HG03354 (cell line): ENCODE measurements around the gene ERI3.
"Not testable (repeated sequence)": the region's sequence is repeated elsewhere in the genome, so short reads cannot be mapped to it uniquely, and the experiment has no call there.

Experiments used
- ATAC-seq: cut with Tn5 transposase; IDR thresholded peaks from one replicate; pipeline ENCODE4 v1.9.1; 2021; ENCODE audit warnings: mild to moderate bottlenecking; ENCODE audit not compliant: unreplicated experiment, poor library complexity, severe bottlenecking

The ERI3 gene

GRCh38 chr1:44221769-44222168 is 133.3 kb downstream of the ERI3 start:
- no peak for ATAC-seq

GRCh38 chr1:44220755-44221154 is 134.3 kb downstream of the ERI3 start:
- no peak for ATAC-seq

DNA sequence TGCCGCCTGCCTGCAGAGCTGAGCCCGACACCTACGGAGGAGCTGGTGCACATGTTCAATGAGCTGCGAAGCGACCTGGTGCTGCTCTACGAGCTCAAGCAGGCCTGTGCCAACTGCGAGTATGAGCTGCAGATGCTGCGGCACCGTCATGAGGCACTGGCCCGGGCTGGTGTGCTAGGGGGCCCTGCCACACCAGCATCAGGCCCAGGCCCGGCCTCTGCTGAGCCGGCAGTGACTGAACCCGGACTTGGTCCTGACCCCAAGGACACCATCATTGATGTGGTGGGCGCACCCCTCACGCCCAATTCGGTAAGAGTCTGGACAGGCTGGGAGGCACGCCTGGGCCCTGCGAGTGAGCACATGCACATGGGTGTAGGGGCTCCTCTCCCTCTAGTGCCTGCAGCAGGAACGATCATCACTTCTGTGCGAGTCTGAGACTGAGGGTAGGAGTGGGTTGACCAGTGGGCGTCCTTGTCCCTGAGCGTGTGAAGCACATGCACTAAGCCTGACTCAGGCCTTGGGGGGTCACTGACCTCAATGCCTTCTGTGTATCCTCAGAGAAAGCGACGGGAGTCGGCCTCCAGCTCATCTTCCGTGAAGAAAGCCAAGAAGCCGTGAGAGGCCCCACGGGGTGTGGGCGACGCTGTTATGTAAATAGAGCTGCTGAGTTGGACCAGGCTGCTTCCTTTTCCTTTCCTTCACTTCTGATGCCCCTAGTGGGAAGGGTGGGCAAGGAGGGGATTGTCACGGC is 134.9 kb downstream of the ERI3 start:
- no peak for ATAC-seq

GRCh38 chr1:44219301-44219626 is 135.8 kb downstream of the ERI3 start:
- no peak for ATAC-seq

GRCh38 chr1:44218503-44219300 is 136.4 kb downstream of the ERI3 start:
- ATAC-seq, result no peak

DNA sequence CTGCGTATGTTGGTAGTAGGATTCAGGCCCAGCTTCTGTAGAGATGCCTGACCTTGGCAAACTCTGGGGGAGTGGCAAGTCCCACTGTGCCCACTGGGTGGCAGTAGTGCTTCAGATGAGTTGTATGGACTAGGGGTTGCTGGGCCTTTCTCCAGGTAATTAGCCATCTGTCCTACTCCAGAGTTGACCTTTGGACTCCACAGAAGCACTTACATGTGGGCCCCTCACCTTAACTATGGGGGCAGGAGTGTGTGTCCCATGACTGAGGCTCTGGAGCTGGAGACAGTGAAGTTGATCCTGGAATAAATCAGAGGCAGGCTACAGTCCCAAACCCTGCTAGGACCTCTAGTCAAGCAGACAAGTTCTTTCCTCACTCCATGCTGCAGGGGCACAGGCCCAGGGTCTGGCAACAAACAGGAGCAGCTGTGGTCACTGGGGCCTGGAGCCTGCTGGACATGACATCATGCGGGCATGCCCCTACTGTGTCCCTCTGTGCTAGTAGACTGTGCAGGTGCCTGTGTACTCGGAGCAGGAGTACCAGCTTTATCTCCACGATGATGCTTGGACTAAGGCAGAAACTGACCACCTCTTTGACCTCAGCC is 137.1 kb downstream of the ERI3 start:
- ATAC-seq, result peak; percentile 44

GRCh38 chr1:44213222-44214112 is 141.6 kb downstream of the ERI3 start, which contains the start of gene DMAP1:
TSS of gene DMAP1 (plus strand) at chr1:44213471. CDS start at chr1:44213754, 283 bp downstream.
- ATAC-seq, result peak; percentile 77

DNA sequence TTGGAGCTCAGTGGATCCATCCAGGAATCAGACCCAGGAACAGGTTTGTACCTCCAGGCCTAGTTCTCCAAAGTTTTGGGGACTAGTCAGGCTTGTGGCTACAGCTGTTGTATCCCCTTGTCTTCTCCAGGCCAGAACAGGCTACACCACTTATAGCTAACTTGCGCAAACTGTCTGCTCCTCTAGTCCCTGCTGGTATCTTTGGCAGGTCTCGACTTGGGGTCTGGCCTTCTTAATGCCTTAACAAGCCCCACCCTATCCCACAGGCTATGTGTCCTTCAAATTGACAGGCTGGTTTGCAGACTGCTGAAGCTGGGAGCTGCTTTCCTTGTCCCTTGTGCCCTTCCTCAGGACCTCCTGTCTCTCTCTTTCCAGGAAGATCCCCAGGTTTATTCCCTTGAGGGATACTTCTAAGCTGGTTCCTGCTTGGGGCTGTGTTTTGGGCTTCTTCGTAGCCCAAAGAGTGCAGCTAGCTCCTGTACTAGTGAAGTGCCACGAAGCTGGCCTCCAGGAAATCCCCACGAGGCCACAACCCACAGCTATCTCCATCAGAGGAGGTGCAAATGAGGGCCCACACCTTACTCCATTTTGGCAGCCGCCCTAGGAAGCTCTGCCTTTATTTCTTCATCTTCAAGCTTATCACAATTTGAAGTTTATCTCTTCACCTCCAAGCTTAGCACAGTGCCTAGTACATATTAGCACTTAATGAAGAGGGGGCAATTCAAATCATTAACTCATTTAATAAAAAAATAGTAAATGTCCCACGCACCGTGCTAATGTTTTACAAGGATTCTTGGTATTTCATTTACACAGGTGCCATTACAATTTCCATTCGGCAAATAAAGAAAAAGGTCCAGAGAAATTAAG is 142.5 kb downstream of the ERI3 start:
- peak; percentile 14 for ATAC-seq

DNA sequence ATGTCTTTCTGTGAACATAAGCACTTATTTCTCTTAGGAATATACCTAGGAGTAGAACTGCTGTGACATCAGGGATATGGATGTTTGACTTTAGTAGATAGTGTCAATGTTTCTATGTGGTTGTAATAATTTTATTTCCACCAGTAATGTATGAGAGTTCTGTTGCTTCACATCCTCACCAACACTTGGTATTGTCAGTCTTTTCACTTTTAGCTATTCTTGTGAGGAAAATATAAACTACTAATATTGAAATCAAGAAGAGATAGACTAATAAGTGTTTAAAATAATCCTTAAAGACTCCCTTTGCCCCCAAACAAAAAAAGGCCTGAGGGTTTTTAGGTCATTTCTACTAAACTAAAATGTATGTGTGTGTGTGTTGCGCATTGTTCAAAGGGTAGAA is 144.5 kb downstream of the ERI3 start:
- no peak for ATAC-seq

DNA sequence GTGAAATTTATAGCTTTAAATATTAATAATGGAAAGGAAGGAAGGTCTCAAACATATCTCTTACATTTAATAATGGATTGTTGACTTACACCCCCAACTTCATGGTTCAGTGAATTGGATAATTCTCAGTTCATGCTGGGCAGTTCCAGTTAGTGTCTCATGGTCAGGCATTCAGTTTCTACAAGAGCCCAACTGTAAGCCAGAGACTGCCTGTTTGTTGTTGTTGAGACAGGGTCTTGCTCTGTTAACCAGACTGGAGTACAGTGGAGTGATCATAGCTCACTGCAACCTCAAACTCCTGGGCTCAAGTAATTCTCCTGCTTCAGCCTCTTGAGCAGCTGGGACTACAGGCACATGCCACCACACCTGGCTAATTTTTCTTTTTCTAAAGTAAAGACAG is 146.8 kb downstream of the ERI3 start:
- no peak for ATAC-seq

DNA sequence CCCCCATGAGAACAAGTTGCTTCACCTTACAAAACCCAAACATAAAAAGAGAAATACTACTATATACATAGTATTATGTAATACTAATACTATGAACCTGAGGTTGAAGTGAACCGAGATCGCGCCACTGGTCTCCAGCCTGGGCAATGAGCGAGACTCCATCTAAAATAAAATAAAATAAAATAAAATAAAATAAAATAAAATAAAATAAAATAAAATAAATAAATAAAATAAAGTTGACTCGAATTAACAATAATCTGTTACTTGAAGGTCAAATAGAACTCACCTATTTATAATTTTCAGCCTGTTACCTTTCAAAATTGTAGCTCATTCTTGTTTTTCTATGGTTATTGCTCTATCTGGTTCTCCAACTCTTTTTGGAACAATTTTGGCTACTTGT is 148.5 kb downstream of the ERI3 start:
- ATAC-seq, result not testable (repeated sequence)

DNA sequence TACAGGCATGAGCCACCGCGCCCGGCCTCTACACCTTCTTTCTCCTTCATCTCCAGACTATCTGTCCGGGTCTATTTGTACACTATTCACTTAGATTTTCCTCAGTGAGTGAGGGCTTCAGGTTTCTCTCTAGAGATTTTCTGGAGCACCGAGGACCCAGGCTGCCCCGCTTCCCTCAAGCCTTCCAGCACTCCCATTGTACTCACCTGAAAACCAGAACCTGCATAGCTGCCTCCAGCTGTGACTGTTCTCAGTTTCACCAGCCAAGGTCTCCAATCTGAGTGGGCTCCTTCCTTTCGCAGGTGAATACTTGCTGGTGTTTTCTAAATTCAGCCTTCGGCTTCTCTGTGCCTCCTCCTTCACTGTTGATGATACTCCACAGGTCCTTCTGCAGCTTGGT is 154.7 kb downstream of the ERI3 start:
- no peak for ATAC-seq

GRCh38 chr1:44174630-44175029 is 180.4 kb downstream of the ERI3 start:
- ATAC-seq, result no peak
